Hematopoietic multipotent progenitor cell treated with erythropoietin and hydrocortisone succinate and interleukin-3 and kit ligand, for 17 days (in vitro differentiated cells): Measurements from ENCODE around the gene TNC.

ENCODE experiments used
- DNase-seq: peaks from one replicate; pipeline ENCODE4 v3.0.0-alpha.2; 2015; ENCODE audit warnings: low spot score

TNC gene

GRCh38 chr9:115008536-115009270 is 109.3 kb downstream of the TNC start:
- DNase-seq: no peak

- DNase-seq: no peak
Measured at GRCh38 chr9:115006660-115007059, 111.3 kb downstream of the TNC start.

GRCh38 chr9:115005322-115005721 is 112.6 kb downstream of the TNC start:
- no peak for DNase-seq

GRCh38 chr9:115004545-115004944 is 113.4 kb downstream of the TNC start:
- DNase-seq: no peak

- DNase-seq: no peak
Measured at GRCh38 chr9:115002371-115003120, 115.4 kb downstream of the TNC start.

GRCh38 chr9:115000217-115000639 is 117.7 kb downstream of the TNC start:
- no peak for DNase-seq

GRCh38 chr9:114998326-114998725 is 119.6 kb downstream of the TNC start:
- DNase-seq: no peak

- no peak for DNase-seq
Measured at GRCh38 chr9:114995681-114996221, 122.2 kb downstream of the TNC start.

GRCh38 chr9:114994768-114995167 is 123.2 kb downstream of the TNC start:
- DNase-seq: no peak

GRCh38 chr9:114991861-114992260 is 126.1 kb downstream of the TNC start:
- no peak for DNase-seq

- no peak for DNase-seq
Measured at GRCh38 chr9:114990901-114991300, 127.1 kb downstream of the TNC start.

GRCh38 chr9:114989600-114990410 is 128.2 kb downstream of the TNC start:
- no peak for DNase-seq

GRCh38 chr9:114988962-114989599 is 128.9 kb downstream of the TNC start:
- no peak for DNase-seq

- DNase-seq: no peak
Measured at GRCh38 chr9:114987116-114987515, 130.8 kb downstream of the TNC start.

GRCh38 chr9:114985959-114986501 is 131.9 kb downstream of the TNC start:
- no peak for DNase-seq

- no peak for DNase-seq
Measured at GRCh38 chr9:114981063-114981462, 136.9 kb downstream of the TNC start.

GRCh38 chr9:114973216-114973615 is 144.7 kb downstream of the TNC start:
- no peak for DNase-seq

GRCh38 chr9:114972510-114973136 is 145.3 kb downstream of the TNC start:
- no peak for DNase-seq
